GM12801 (cell line): ENCODE data around the gene CRYL1.

Experiments
- TF ChIP-seq, protein P1 (sequence below): IDR thresholded peaks from one replicate; pipeline ENCODE4 v1.5.1; 2011; ENCODE audit warnings: control low read depth; ENCODE audit not compliant: insufficient read length; ENCODE audit errors: extremely low read depth

The CRYL1 gene

GRCh38 chr13:20451397-20451796 is 74.3 kb downstream of the CRYL1 start:
- TF ChIP-seq, protein P1, sequence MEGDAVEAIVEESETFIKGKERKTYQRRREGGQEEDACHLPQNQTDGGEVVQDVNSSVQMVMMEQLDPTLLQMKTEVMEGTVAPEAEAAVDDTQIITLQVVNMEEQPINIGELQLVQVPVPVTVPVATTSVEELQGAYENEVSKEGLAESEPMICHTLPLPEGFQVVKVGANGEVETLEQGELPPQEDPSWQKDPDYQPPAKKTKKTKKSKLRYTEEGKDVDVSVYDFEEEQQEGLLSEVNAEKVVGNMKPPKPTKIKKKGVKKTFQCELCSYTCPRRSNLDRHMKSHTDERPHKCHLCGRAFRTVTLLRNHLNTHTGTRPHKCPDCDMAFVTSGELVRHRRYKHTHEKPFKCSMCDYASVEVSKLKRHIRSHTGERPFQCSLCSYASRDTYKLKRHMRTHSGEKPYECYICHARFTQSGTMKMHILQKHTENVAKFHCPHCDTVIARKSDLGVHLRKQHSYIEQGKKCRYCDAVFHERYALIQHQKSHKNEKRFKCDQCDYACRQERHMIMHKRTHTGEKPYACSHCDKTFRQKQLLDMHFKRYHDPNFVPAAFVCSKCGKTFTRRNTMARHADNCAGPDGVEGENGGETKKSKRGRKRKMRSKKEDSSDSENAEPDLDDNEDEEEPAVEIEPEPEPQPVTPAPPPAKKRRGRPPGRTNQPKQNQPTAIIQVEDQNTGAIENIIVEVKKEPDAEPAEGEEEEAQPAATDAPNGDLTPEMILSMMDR, result no peak

DNA sequence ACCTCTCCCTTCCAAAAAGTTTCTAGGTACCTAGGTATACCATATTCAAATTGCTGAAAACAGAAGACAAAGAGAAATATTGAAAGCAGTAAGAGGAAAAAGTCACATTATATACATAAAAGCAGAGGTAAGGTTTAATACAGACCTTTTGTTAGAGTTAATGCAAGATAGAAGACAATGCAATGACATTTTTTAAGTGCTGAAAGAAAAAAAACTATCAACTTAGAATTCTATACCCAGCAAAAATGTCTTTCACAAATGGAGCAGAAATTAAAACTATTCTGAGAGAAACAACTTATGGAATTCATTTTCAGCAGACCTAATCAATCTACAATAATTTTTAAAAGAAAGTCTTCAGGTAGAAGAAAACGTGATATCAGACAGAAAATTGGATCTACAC is 77.2 kb downstream of the CRYL1 start:
- TF ChIP-seq, protein P1, result no peak

GRCh38 chr13:20446900-20447299 is 78.8 kb downstream of the CRYL1 start:
- TF ChIP-seq, protein P1, result no peak

GRCh38 chr13:20446405-20446804 is 79.3 kb downstream of the CRYL1 start:
- TF ChIP-seq, protein P1, result no peak

DNA sequence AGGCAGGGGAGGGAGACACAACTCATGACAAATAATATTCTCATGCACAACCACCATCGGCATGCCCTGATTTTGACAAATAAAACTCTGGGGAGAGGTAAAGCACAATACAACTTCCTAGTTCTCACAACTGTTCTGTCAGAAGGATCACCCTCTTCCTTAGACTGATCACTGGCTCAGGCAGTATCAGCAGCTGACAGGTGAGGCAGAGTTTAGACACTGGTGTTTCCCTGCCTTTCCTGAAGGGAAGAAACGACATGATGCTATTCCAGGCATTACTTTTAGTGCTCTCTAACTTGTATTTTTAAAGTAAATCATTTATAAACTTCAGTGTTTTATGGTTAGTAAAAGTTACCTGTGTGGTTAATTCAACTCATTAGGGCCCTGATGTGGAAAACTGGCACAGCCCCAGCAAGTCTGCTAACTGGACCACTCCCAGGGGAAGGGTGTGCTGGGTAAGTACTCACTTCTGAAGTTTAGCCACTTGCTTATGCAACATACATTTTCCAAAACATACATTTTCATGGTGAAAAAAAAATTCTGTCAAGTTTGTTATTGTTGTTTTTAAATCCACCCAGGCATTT is 82.8 kb downstream of the CRYL1 start:
- TF ChIP-seq, protein P1, result no peak

GRCh38 chr13:20442375-20442774 is 83.3 kb downstream of the CRYL1 start:
- TF ChIP-seq, protein P1, result no peak

GRCh38 chr13:20441879-20442278 is 83.8 kb downstream of the CRYL1 start:
- TF ChIP-seq, protein P1, result no peak
